Neural progenitor cell (in vitro differentiated cells): ENCODE measurements around the gene SLC2A5. TPM values are rescaled to one million over a fixed set of nuclear protein-coding genes. Genes with fewer than 3 reads are reported as not detected.

Experiments used
- DNase-seq: peaks from one replicate; pipeline ENCODE4 v3.0.0-alpha.2; 2016; ENCODE audit warnings: low spot score
- H2AFZ ChIP-seq: fragments of 200-600 bp; sonication (generic); replicated peaks from 2 replicates; pipeline ENCODE4 v1.6.1; 2016; ENCODE audit warnings: antibody characterized with exemption
- H3F3A ChIP-seq: fragments of 200-600 bp; sonication (generic); 2 replicates; pipeline ENCODE4 v1.6.1; 2016; ENCODE audit warnings: antibody characterized with exemption, low read depth
- H3K27ac ChIP-seq: fragments of 200-600 bp; sonication (generic); 2 replicates; pipeline ENCODE4 v1.5.1; 2016; ENCODE audit warnings: mild to moderate bottlenecking
- H3K27me3 ChIP-seq: fragments of 200-600 bp; sonication (generic); 2 replicates; pipeline ENCODE4 v1.6.1; 2016; ENCODE audit warnings: mild to moderate bottlenecking, moderate library complexity
- H3K36me3 ChIP-seq: fragments of 200-600 bp; sonication (generic); 2 replicates; pipeline ENCODE4 v1.5.1; 2016
- H3K4me1 ChIP-seq: fragments of 200-600 bp; sonication (generic); 2 replicates; pipeline ENCODE4 v1.6.1; 2016; ENCODE audit warnings: mixed run types
- H3K4me2 ChIP-seq: fragments of 200-600 bp; sonication (generic); 2 replicates; pipeline ENCODE4 v1.6.1; 2016
- H3K4me3 ChIP-seq: fragments of 200-600 bp; sonication (generic); 2 replicates; pipeline ENCODE4 v1.5.1; 2016
- H3K79me2 ChIP-seq: fragments of 200-600 bp; sonication (generic); 2 replicates; pipeline ENCODE4 v1.6.1; 2016; ENCODE audit warnings: low read depth
- H3K9ac ChIP-seq: fragments of 200-600 bp; sonication (generic); 2 replicates; pipeline ENCODE4 v1.6.1; 2016
- H3K9me3 ChIP-seq: fragments of 200-600 bp; sonication (generic); 2 replicates; pipeline ENCODE4 v1.5.1; 2016; ENCODE audit warnings: low read depth
- H4K20me1 ChIP-seq: fragments of 200-600 bp; sonication (generic); 2 replicates; pipeline ENCODE4 v1.6.1; 2016; ENCODE audit warnings: low read depth
- H3K27ac Mint-ChIP-seq: 3 replicates; pipeline ENCODE4 v1.8.0; 2021; ENCODE audit warnings: mixed read lengths
- H3K27me3 Mint-ChIP-seq: 2 replicates; pipeline ENCODE4 v1.8.0; 2022; ENCODE audit warnings: low read depth, mild to moderate bottlenecking, inconsistent platforms, moderate library complexity, mixed read lengths; ENCODE audit not compliant: insufficient read depth
- H3K36me3 Mint-ChIP-seq: 3 replicates; pipeline ENCODE4 v1.8.0; 2021; ENCODE audit warnings: mixed read lengths
- H3K4me1 Mint-ChIP-seq: 3 replicates; pipeline ENCODE4 v1.8.0; 2021; ENCODE audit warnings: mixed read lengths
- H3K4me3 Mint-ChIP-seq: 3 replicates; pipeline ENCODE4 v1.8.0; 2021; ENCODE audit warnings: mild to moderate bottlenecking, moderate library complexity, mixed read lengths
- H3K9me3 Mint-ChIP-seq: 3 replicates; pipeline ENCODE4 v1.8.0; 2020; ENCODE audit warnings: mixed read lengths
- CTCF ChIP-seq: fragments of 200-600 bp; sonication (generic); IDR thresholded peaks from 2 replicates; pipeline ENCODE4 v1.5.1; 2017; ENCODE audit warnings: antibody characterized with exemption, mild to moderate bottlenecking
- EZH2 ChIP-seq: fragments of 200-600 bp; sonication (generic); IDR thresholded peaks from 2 replicates; pipeline ENCODE4 v1.6.1; 2017; ENCODE audit warnings: antibody characterized with exemption, mild to moderate bottlenecking, moderate library complexity
- EZH2phosphoT487 ChIP-seq: fragments of 200-600 bp; sonication (generic); IDR thresholded peaks from 2 replicates; pipeline ENCODE4 v1.6.1; 2017; ENCODE audit warnings: antibody characterized with exemption
- total RNA-seq: library from RNA; depleted of rRNA; stranded (reverse); fragments of >200 nt; gene quantifications from 2 replicates; pipeline ENCODE4 v1.2.3, GENCODE V29; 2015; ENCODE audit warnings: low replicate concordance

The SLC2A5 gene
- total RNA-seq, 1 donor from 2014 or later: not detected

- DNase-seq: no peak
- peaks cover 6% of the 10 kb centered on the region for H3K27me3 Mint-ChIP-seq
- Histone ChIP-seq H4K20me1 (no peaks in the 10 kb centered on the region), H3F3A (no peaks in the 10 kb centered on the region), H3K27me3 (no peaks in the 10 kb centered on the region), H3K79me2 (no peaks in the 10 kb centered on the region), H3K4me2 (no peak overlapping the region), H3K9me3 (no peaks in the 10 kb centered on the region), H3K36me3 (no peaks in the 10 kb centered on the region), H3K27ac (no peak overlapping the region), H3K4me3 (no peak overlapping the region), H2AFZ (no peak overlapping the region), H3K4me1 (peaks cover 4% of the 10 kb centered on the region), H3K9ac (no peak overlapping the region)
- no peak for TF ChIP-seq EZH2
- TF ChIP-seq CTCF: no peak
- no peak for TF ChIP-seq EZH2phosphoT487
- no peak overlapping the region for H3K27ac Mint-ChIP-seq
- H3K36me3 Mint-ChIP-seq: no peaks in the 10 kb centered on the region
- H3K9me3 Mint-ChIP-seq: no peaks in the 10 kb centered on the region
- H3K4me3 Mint-ChIP-seq: no peak overlapping the region
- peaks cover 12% of the 10 kb centered on the region for H3K4me1 Mint-ChIP-seq
Measured at GRCh38 chr1:8988618-8988967, 80.8 kb downstream of the SLC2A5 start.

- Histone ChIP-seq H3K27ac (no peak overlapping the region), H3K27me3 (no peaks in the 10 kb centered on the region), H3K9me3 (no peaks in the 10 kb centered on the region), H3K4me3 (no peak overlapping the region), H3F3A (no peaks in the 10 kb centered on the region), H3K36me3 (no peaks in the 10 kb centered on the region), H3K4me2 (peak overlapping the region; percentile 2), H3K4me1 (peaks cover 4% of the 10 kb centered on the region), H2AFZ (peak overlapping the region; percentile 100), H4K20me1 (no peaks in the 10 kb centered on the region), H3K79me2 (no peaks in the 10 kb centered on the region), H3K9ac (no peak overlapping the region)
- Mint-ChIP-seq H3K4me3 (no peak overlapping the region), H3K9me3 (no peaks in the 10 kb centered on the region), H3K27ac (peak overlapping the region; percentile 93), H3K4me1 (peaks cover 12% of the 10 kb centered on the region), H3K36me3 (no peaks in the 10 kb centered on the region), H3K27me3 (peaks cover 6% of the 10 kb centered on the region)
- TF ChIP-seq CTCF (peak; percentile 97), EZH2 (no peak)
- peak; percentile 69 for DNase-seq
Measured at GRCh38 chr1:8987881-8988617, 81.4 kb downstream of the SLC2A5 start.

GRCh38 chr1:8986814-8987190 lies 82.6 kb downstream of the SLC2A5 start:
- Histone ChIP-seq H3F3A (no peaks in the 10 kb centered on the region), H3K4me2 (no peak overlapping the region), H2AFZ (no peak overlapping the region), H3K4me3 (no peak overlapping the region), H4K20me1 (no peaks in the 10 kb centered on the region), H3K9ac (no peak overlapping the region), H3K27ac (no peak overlapping the region), H3K4me1 (peaks cover 4% of the 10 kb centered on the region), H3K27me3 (no peaks in the 10 kb centered on the region), H3K9me3 (no peaks in the 10 kb centered on the region), H3K79me2 (no peaks in the 10 kb centered on the region), H3K36me3 (no peaks in the 10 kb centered on the region)
- no peak for DNase-seq
- H3K27me3 Mint-ChIP-seq: peaks cover 8% of the 10 kb centered on the region
- H3K9me3 Mint-ChIP-seq: no peaks in the 10 kb centered on the region
- peaks cover 12% of the 10 kb centered on the region for H3K4me1 Mint-ChIP-seq
- TF ChIP-seq CTCF: no peak
- TF ChIP-seq EZH2phosphoT487: no peak
- no peak for TF ChIP-seq EZH2
- H3K36me3 Mint-ChIP-seq: no peaks in the 10 kb centered on the region
- H3K4me3 Mint-ChIP-seq: no peak overlapping the region
- H3K27ac Mint-ChIP-seq: peak overlapping the region; percentile 96
